Ureter (tissue), 1 donor: ENCODE results near the gene DCHS1. TPM values are rescaled to one million over a fixed set of nuclear protein-coding genes. Genes with fewer than 3 reads are reported as not detected.

Experiments
- DNase-seq: peaks from one replicate; pipeline ENCODE4 v3.0.0-alpha.2; 2020; ENCODE audit warnings: low spot score
- total RNA-seq: library from RNA; stranded (reverse); gene quantifications from one replicate; pipeline ENCODE4 v1.2.4, GENCODE V29; 2023
- donor health status: DM: yes; HTN: yes; CAD: no.

DCHS1 gene
- total RNA-seq, 1 donor from 2014 or later = 26.0 TPM

DNA sequence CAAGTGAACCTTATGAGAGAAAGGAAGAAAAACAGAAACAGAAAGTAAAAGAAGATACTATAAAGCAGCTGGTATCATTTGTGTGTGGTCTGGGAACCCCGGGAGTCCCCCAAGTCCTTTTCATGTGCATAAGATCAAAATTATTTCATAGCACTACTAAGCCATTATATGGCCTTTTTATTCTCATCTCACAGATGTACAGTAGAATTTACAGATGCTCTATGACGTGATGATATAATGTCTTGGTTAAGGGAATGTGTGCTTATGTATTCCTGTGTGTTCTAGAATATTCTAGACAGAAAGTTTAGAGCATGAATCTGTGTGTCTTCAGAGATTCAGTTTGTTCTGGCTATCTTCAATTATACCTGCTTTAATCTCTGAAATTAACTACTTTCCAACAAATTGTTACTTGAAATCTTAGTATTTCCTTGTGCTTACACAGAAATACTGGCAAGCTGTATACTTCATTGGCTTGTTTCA lies 27.8 kb downstream of the DCHS1 start:
- no peak for DNase-seq

DNA sequence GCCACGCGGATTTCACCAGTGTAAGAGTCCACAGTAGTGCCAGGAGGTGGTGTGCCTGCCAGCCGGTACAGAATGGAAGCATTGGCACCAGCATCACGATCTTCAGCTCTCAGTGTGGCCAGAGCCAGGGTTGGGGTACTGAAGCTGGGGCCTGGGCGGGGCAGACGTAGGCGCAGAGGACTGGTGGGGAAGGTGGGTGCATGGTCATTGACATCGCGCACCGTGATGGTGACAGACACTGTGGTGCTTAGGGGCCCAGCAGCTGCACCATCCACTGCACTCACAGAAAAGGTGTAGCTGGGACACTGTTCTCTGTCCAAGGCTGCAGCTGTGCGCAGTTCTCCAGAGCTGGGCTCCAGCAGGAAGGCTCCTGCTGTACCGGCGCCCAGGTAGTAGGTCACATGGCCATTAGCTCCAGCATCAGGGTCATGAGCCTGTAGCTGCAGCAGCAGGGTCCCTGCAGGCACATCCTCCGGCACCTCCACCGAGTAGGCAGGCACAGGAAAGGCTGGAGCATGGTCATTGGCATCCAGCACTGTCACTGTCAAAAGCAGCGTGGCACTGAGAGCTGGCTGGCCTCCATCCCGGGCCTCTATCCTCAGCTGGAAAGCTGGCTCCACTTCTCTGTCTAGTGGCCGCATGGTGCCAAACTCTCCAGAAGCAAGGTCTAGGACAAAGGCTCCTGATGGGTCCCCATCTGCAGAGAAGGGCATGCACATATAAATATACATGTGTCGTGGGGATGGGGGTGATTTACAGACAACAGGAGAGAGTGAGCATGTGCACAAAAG lies 28.4 kb downstream of the DCHS1 start:
- no peak for DNase-seq

DNA sequence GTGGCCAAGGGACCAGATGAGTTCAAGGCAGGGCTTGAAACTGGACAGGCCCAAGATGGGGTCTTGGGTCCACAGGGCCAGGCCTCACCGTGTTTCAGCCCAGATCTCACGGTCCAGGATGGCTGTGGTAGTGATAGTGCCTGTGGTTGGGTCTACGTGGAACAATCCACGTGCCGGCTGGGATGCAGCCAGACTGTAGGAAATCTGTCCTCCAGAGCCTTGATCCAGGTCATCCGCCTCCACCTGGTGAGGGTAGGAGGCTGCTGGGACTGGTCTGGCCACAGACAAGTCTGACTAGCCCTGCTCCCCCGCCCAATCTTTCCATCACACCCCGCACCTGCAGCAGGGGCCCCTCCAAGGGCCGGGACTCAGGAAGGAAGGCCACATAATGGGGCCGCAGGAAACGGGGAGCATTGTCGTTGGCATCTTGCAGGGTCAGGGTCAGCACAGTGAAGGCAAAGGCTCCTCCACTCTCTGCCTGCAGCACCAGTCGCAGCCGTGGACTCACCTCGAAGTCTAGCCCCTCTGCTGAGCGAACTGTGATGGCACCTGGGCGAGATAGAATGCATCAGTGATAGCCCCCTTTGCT lies 29.7 kb downstream of the DCHS1 start:
- DNase-seq = no peak

DNA sequence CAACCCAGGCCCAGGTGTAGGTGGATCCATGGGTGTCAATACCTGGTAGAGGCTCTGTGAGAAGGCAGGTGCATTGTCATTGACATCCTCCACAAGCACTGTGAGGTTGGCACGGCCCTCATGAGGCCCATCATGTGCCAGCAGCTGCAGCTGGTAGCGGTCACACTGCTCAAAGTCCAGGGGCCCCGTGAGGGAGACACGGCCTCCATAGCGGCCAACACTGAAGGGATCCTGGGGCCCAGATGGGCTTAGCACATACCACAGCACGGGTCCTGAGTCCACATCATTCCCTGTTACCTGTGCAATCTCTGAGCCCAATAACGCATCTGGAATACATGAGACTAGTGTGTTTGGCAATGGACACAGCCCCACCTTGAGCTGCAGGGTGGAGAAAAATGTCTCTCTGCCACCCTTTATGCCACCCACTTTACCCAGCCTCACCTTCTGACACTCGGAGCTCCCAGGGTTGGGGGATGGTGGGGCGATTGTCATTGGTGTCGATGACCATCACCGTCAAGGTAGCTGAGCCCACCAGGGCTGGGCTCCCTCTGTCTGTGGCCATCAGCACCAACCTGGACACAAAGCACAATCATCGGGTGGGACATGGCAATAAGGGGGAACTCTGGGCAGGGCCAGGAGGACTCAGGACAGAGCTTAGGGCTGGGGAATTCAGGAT lies 30.3 kb downstream of the DCHS1 start:
- no peak for DNase-seq

DNA sequence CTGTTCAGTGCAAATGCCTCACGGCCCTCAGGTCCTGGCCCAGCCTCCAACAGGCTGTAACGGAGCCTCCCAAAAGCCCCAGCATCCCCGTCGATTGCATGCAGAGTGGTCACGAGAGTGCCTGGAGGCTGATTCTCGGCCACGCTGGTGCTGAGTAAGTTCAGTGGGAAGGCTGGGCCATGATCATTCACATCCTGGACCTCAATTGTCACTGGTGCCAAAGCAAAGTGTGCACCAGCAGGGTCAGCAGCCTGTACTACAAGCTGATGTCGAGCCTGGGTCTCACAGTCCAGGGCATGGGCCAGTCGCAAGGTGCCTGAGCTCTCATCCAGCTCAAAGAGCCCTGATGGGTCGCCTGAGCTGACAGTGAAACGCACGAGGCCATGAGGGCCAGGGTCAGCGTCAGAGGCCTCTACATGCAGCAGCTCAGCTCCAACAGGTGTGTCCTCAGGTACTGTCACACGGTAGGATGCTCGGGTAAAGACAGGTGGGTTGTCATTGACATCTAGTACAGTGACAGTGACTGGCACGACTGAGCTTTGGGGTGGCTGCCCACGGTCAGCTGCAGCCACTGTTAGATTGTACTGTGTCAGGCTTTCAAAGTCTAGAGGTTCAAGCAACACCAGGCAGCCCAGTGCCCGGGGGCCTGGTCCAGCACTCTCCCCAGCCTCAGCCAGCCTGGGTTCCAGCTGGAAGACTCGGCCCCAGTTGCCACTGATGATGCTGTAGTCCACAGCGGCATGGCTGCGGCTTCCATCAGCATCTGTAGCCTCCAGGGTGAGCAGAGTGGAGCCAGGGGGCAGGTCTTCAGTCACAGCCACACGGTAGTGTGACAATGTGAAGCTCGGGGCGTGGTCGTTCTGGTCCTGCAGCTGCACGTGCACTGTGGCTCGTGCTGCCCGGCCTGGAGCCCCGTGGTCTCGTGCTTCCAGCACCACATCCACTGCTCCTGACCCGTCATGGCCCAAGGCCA lies 31.9 kb downstream of the DCHS1 start:
- no peak for DNase-seq

DNA sequence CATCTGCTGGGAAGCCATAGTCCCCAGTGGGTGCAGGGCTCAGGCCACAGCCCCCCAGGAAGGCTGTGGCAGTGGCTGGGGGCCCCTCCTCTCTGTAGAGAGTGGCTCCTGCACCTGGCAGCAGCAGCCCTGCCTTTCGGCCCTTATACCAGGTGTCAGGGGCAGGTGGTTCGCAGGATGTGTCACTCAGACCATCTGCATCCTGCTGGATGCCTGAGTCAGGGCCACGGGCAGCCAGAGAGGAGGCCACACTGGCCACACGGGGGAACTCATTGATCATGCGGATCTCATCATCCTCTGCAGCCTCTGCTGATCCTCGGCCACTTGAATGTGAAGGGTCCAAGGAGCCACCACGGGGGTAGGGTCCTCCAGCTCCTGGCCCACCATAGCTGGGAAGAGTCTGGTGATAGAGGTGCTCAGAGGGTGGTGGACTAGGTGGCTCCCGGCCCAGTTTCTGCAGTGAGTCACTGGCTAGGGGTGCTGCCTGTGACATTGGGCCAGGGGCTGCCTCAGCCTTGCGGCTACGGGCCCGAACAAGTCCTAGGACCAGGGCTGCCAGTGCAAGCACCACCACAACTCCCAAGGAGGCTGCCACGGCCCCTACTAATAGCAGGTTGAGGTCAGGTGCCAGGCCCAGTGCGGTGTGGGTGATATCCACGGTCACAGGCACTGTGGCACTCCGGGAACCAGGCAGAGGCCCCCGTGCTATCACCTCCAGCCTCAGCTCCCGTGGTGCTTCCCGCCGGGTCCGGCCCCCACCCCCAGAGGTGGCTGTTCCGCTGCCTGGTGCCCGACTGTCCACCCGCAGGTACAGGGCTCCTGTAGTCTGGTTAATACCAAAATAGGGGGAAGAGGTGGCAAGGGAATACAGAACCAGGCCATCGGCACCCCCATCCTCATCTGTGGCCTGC lies 33.1 kb downstream of the DCHS1 start:
- DNase-seq = no peak

DNA sequence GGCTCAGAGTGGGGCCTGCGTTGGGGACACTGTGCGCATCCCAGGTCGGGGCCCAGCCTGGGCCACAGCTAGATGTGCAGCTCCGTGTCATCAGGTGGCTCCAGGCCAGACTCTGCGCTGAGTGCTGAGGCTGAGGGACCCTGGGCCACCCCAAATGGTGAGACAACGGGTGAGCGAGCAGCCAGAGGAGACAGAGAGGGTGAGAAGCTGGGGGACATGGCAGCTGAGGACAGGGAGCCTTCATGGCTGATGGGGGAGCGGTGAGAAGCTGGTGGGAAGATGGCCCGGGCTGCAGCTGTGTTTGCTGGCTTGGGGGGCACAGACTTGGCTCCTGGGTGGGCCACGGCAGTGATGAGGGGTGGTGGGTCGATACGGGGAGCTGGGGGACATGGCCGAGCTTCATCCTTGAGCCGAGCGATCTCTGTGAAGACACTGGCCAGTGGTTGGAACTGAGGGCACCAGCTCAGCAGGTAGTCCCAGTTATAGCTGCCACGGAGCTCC lies 33.8 kb downstream of the DCHS1 start:
- DNase-seq = no peak

DNA sequence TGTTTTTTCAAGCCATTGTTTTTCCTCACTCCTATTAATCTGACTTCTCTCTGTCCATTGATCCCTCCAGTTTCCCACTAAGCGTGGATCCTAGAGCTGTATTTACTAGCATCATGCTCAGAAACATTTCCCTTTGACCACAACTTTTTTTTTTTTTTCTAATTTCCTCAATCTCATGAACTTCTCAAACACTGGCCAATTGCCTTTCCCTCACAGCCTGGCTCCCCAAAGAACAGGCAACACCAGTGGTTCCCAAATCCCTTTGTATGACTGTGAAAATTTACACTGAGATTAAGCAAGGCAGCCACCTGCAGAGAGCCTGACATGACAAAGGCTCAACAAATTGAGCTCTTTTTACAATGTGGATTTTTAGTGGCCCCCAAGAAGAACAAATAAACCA lies 35.0 kb downstream of the DCHS1 start:
- DNase-seq = no peak

DNA sequence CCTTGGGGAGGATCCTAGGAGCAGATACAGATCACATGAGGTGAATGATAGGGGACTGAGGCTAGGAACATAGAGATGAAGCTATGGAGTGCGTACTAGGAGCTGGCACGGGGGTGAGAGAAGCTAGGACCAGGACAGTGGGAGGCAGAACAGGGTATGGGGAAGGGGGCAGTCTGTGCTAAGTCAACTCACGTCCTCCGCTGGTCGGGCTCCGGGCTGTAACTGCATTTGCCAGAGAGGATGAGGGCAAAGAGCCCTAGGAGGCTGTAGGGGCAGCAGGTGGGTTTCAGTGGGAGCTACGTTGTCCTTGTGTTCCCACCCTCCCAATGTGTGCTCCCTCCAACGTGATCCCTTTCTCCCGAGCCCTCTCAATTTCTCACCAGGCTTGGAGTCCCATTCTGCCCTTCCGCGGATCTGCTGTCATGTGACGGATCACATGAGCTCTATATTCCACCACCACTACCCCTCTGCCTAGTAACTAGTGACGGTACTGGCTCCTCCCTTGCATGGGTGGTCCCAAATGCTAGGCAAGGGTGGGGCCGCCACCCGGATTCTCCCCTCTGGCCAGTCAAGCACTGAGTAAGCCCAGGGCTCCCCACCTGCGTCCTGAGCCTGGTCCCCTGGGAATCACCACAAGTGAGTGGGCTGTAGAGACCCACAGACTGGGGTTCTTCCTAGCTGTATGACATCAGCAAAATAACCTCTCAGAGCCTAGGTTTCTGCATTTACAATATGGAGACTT lies 36.4 kb downstream of the DCHS1 start, which contains the start of gene TPP1:
TSS of gene TPP1 (minus strand) at position 419 of the 742 bp plus-strand sequence. CDS start at position 397, 22 bp downstream.
- DNase-seq = peak; percentile 96

DNA sequence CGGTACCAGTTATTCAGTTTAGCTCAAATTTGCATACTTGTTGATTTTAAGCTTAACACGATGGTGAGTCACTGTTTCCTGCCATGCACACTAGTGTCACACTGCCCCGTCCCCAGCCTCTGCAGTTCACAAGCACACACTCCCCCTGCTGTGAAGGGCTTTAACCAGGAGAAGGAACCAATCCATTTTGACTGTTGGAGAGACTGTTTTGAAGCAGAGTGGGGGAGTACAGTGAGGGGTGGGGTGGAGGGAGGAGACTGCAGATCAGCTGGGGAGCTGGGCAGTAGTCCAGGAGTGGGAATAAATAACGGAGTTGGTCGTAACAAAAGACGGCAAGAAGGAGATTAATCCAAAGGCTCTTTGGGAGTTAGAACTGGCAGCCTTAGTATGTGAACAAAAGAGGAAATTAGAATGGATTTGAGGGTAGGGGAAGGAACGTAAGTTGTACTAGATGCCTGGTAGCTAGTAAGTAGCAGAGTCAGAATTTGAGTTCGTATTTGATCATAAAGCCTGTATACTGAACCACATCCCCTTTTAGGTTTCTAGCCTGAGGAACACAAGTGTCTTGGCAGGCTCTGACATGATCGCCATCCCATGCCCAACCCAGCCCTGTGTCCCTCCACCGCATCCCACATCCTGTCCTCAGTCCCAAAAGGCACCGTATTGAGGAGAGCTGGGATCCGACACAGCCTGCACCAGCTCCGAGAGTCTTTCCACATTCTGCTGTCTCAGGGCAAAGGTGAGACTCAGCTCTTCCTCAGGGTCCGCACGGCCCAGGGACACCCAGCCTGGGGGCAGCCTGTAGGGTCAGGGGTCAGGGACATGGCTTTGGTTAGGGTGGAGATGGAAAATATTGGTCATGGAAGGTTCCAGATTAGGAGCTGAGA lies 37.2 kb downstream of the DCHS1 start:
- peak; percentile 67 for DNase-seq

DNA sequence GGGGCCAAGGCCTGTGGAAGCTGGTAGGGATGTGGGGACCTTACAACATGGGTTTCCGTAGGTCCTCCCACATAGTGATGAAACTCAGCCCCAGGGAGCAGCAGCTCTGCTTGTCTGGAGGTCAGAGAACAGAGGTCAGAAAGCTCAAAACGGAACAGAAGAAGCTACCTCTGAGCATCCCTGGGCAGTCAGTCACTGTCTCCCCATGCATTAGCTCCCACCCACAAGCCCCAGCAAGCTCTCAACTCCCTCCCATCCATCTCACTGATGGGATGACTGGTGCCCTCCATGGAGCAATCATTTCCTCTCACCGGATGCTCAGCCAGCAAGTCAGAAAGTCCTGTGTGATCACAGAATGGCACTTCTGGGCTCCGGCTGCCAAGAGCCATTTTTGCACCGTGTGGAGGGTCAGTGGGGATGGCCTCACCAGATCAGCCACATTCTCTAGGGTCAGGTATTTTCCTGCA lies 38.3 kb downstream of the DCHS1 start:
- DNase-seq = no peak

DNA sequence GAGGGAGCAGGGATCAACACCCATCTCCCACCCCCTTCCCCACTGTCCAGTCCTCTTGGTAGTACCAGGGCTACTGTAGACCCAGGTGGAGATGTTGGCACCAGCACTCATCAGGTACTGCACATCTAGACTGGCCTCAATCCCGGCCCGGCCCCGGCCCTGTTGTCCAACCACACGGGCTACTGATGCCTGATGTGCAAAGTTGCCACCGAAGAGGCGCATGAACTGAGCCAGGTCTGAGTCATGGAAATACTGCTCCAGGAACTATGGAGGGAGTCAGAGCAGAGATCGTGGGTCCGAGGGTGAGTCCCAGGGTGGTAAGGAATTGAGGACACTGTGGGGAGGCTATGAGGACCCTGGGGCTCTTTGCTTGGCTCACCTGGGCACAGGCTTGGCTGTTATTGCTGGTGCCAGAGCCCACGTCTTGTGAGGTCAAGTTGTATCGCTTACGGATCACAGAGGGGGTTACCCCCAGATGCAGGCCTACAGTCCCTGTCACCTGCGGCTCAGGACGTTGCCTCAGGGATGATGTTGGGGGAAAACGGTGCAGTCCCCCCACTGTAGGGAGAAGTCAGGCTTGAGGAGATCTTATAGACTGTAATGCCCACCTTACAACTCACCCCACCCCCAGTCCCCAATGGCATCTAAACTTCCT lies 38.9 kb downstream of the DCHS1 start:
- DNase-seq = no peak

DNA sequence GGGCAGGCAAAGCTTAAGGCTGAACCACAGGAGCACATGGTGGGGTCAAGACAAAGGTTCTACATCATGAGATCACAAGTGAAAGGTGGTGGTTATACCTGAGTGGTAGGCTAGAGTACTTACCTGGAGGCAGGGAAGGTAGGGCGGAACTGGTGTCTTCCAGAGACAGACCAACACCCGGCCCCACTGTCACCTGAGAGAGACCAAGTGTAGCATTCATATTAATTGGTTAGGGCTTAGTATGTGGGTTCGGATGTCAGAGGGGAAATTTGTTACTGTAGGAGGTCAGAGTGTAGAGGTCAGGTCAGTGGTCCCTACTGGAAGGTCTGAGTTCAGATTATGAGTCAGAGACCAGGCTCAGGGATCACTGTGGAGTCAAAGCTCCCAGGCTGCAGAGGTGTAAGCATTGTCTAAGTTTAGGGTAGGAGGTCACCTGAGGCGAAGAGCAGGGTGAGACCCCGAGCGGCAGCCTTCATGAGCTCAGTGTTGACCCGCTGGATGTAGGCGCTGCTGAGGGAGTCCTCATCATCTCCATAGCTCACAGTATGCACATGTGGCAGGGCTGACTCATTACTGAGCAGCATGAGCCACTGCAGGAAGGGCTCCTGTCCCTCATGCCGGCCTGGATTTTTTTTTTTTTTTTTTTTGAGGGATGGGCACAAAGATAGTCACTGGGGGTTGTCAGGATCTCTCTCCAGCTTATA lies 39.6 kb downstream of the DCHS1 start:
- DNase-seq = no peak

DNA sequence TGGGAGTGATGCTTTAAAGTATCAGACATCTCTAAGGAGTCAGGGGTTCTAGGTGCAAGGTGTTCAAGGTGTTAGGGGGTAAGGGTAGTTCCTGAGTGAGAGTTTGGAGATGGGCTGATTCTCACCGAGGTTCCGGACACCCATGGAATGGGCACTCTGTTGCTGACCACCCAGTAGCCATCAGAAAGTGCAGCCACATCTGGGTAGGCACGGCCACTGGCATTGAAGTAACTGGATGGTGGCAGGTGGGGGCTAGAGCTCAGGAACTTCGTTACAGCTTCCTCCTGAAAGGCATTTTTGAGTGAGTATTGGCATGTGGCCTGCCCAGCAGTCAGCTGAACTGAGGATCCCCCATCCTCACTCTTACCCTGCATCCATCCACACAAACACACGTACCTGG lies 40.6 kb downstream of the DCHS1 start:
- DNase-seq = no peak

DNA sequence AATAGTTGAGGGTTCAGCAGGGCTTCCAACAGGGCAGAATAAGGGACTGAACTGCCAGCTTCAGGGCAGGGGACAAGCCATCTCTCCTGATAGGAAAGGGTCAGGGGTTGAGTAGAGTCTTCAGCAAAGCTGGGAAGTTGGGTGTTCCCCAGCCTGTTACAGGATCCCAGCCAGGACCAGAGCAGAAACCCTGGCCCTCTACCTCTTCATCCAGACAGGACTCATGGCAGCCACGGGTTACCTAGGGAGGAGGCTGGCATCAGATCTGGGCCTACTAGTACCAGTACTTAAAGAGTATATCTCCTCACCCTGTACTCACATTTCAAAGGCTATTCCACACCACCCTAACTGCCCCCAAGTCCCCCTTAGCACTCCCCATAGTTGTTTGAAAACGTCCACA lies 41.2 kb downstream of the DCHS1 start:
- DNase-seq = no peak

DNA sequence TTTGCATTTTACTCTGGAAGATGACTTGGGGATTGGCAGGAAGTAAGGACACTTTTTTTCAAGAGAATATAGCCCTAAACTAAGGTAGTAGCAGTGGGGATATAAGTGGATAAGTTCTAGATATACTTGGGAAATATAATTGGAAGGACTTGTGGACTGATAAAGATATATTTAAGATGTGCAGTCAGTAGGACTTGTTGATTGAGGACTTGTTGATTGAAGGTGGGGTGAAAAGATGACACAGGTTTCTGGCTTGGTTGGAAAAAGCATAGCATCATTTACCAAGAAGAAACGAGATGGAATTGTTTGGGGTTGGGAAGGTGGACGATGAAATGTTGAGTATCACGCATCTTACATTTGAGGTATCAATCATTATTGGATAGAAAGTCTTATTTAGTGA lies 42.1 kb downstream of the DCHS1 start:
- DNase-seq = no peak
